Medulla oblongata (tissue), 1 donor: ENCODE data around the gene EDDM3A.

Experiments used
- DNase-seq: peaks from one replicate; pipeline ENCODE4 v3.0.0-alpha.2; 2015; ENCODE audit errors: extremely low spot score

The EDDM3A gene

GRCh38 chr14:20787025-20787424, 41.3 kb downstream of the EDDM3A start:
- no peak for DNase-seq

- no peak for DNase-seq
These were observed 43.6 kb downstream of the EDDM3A start for GRCh38 chr14:20789230-20789813.

- no peak for DNase-seq
These were observed 44.9 kb downstream of the EDDM3A start for GRCh38 chr14:20790464-20791116.

- DNase-seq = no peak
These were observed 45.5 kb downstream of the EDDM3A start for GRCh38 chr14:20791187-20791586.

GRCh38 chr14:20791597-20791996, 45.9 kb downstream of the EDDM3A start:
- DNase-seq = no peak

- DNase-seq = no peak
These were observed 46.9 kb downstream of the EDDM3A start for GRCh38 chr14:20792556-20792955.

- DNase-seq = no peak
These were observed 49.1 kb downstream of the EDDM3A start for GRCh38 chr14:20794644-20795369.

- DNase-seq = no peak
These were observed 51.5 kb downstream of the EDDM3A start for GRCh38 chr14:20797164-20797563.
